Mesothelial cell of epicardium (in vitro differentiated cells): ENCODE results near the gene DAGLA. TPM values are rescaled to one million over a fixed set of nuclear protein-coding genes. Genes with fewer than 3 reads are reported as not detected.

Source experiments
- DNase-seq, 2 experiments: peaks; one replicate each; pipeline ENCODE4 v3.0.0; 2021; ENCODE audit warnings: low spot score in 2 of 2; ENCODE audit not compliant: unreplicated experiment in 2 of 2
- H3K27ac Mint-ChIP-seq: 2 replicates; pipeline ENCODE4 v1.8.0; 2021; ENCODE audit warnings: mixed read lengths
- H3K27me3 Mint-ChIP-seq: 2 replicates; pipeline ENCODE4 v1.8.0; 2021; ENCODE audit warnings: low read depth, mixed read lengths
- H3K36me3 Mint-ChIP-seq: 2 replicates; pipeline ENCODE4 v1.8.0; 2021; ENCODE audit warnings: mixed read lengths
- H3K4me1 Mint-ChIP-seq: 2 replicates; pipeline ENCODE4 v1.8.0; 2021; ENCODE audit warnings: mixed read lengths
- H3K4me3 Mint-ChIP-seq: 2 replicates; pipeline ENCODE4 v1.8.0; 2021; ENCODE audit warnings: mild to moderate bottlenecking, moderate library complexity, mixed read lengths
- H3K9me3 Mint-ChIP-seq: 2 replicates; pipeline ENCODE4 v1.8.0; 2021; ENCODE audit warnings: mixed read lengths
- CTCF ChIP-seq: fragments of 200-600 bp; sonication (generic); IDR thresholded peaks from one replicate; pipeline ENCODE4 v1.5.0; 2021; ENCODE audit warnings: antibody characterized with exemption; ENCODE audit not compliant: unreplicated experiment
- total RNA-seq: library from RNA; stranded (reverse); gene quantifications from 3 replicates; pipeline ENCODE4 v1.2.1, GENCODE V29; 2021

The DAGLA gene
- total RNA-seq, 1 donor from 2014 or later, result 8.1 TPM

GRCh38 chr11:61775606-61776554 is 95.7 kb downstream of the DAGLA start:
- Mint-ChIP-seq H3K9me3 (no peaks in the 10 kb centered on the region), H3K27ac (peak overlapping the region; percentile 99), H3K27me3 (no peaks in the 10 kb centered on the region), H3K4me1 (peaks cover 50% of the 10 kb centered on the region), H3K36me3 (peaks cover 28% of the 10 kb centered on the region), H3K4me3 (no peak overlapping the region)
- TF ChIP-seq CTCF, result no peak
- DNase-seq, result no peak

- H3K27ac Mint-ChIP-seq, result peak overlapping the region; percentile 99
These were observed 96.4 kb downstream of the DAGLA start for GRCh38 chr11:61776561-61777075.

GRCh38 chr11:61777234-61778090 is 97.3 kb downstream of the DAGLA start:
- no peak overlapping the region for H3K4me3 Mint-ChIP-seq
- H3K4me1 Mint-ChIP-seq, result peaks cover 36% of the 10 kb centered on the region
- H3K27ac Mint-ChIP-seq, result peak overlapping the region; percentile 58
- no peaks in the 10 kb centered on the region for H3K9me3 Mint-ChIP-seq
- H3K36me3 Mint-ChIP-seq, result peaks cover 28% of the 10 kb centered on the region
- no peak for DNase-seq
- no peaks in the 10 kb centered on the region for H3K27me3 Mint-ChIP-seq
- TF ChIP-seq CTCF, result no peak

More at GRCh38 chr11:61776561-61777075, 96.4 kb downstream of the DAGLA start:
- no peak for DNase-seq
- Mint-ChIP-seq H3K4me3 (no peak overlapping the region), H3K9me3 (no peaks in the 10 kb centered on the region), H3K4me1 (peaks cover 43% of the 10 kb centered on the region), H3K36me3 (peaks cover 28% of the 10 kb centered on the region), H3K27me3 (no peaks in the 10 kb centered on the region)
- TF ChIP-seq CTCF, result peak; percentile 69

GRCh38 chr11:61778357-61778886 is 98.2 kb downstream of the DAGLA start:
- Mint-ChIP-seq H3K27ac (peak overlapping the region; percentile 86), H3K27me3 (no peaks in the 10 kb centered on the region), H3K9me3 (no peaks in the 10 kb centered on the region), H3K4me3 (no peak overlapping the region), H3K4me1 (peaks cover 30% of the 10 kb centered on the region), H3K36me3 (peaks cover 30% of the 10 kb centered on the region)
- TF ChIP-seq CTCF, result no peak
- no peak for DNase-seq

- H3K36me3 Mint-ChIP-seq, result peaks cover 29% of the 10 kb centered on the region
- peak overlapping the region; percentile 86 for H3K27ac Mint-ChIP-seq
- H3K27me3 Mint-ChIP-seq, result no peaks in the 10 kb centered on the region
- DNase-seq, result no peak
- no peaks in the 10 kb centered on the region for H3K9me3 Mint-ChIP-seq
- no peak overlapping the region for H3K4me3 Mint-ChIP-seq
- no peak for TF ChIP-seq CTCF
- H3K4me1 Mint-ChIP-seq, result peaks cover 24% of the 10 kb centered on the region
These were observed 98.9 kb downstream of the DAGLA start for GRCh38 chr11:61778920-61779650.
